WTC11 (cell line): ENCODE data around the gene KDM5A. TPM values are rescaled to one million over a fixed set of nuclear protein-coding genes. Genes with fewer than 3 reads are reported as not detected.

Source experiments
- ATAC-seq: fragments of 200-7000 bp; cut with Tn5 transposase; 2 replicates; pipeline ENCODE4 v1.10.0; 2021; ENCODE audit warnings: mild to moderate bottlenecking, moderate library complexity
- CTCF ChIA-PET: fragments of 300-600 bp; sonication (Branson Sonifier 250); formaldehyde crosslinking; loops from one replicate; lab custom pipeline; 2021; ENCODE audit warnings: antibody characterized with exemption; lab: Charles Lee
- POLR2A ChIA-PET: fragments of 350-600 bp; sonication (Branson Sonifier 250); formaldehyde crosslinking; loops from one replicate; lab custom pipeline; 2021; ENCODE audit warnings: antibody characterized with exemption; lab: Charles Lee
- DNase-seq: peaks from one replicate; pipeline ENCODE4 v3.0.0; 2021; ENCODE audit warnings: low spot score
- H3K27ac Mint-ChIP-seq: 2 replicates; pipeline ENCODE4 v1.8.0; 2021; ENCODE audit warnings: mixed read lengths
- H3K27me3 Mint-ChIP-seq: 2 replicates; pipeline ENCODE4 v1.8.0; 2021; ENCODE audit warnings: low read depth, mild to moderate bottlenecking, moderate library complexity, mixed read lengths
- H3K36me3 Mint-ChIP-seq: 2 replicates; pipeline ENCODE4 v1.8.0; 2021; ENCODE audit warnings: mixed read lengths
- H3K4me1 Mint-ChIP-seq: 2 replicates; pipeline ENCODE4 v1.8.0; 2022; ENCODE audit warnings: mixed read lengths
- H3K4me3 Mint-ChIP-seq: 2 replicates; pipeline ENCODE4 v1.8.0; 2021; ENCODE audit warnings: mild to moderate bottlenecking, moderate library complexity, mixed read lengths
- H3K9me3 Mint-ChIP-seq: 2 replicates; pipeline ENCODE4 v1.8.0; 2021; ENCODE audit warnings: mixed read lengths
- AR ChIP-seq: fragments of 250-450 bp; sonication (Bioruptor Pico); IDR thresholded peaks from 2 replicates; pipeline ENCODE4 v1.9.0; 2021; ENCODE audit warnings: mild to moderate bottlenecking
- CREM ChIP-seq: sonication (generic); formaldehyde crosslinking; IDR thresholded peaks from 2 replicates; pipeline ENCODE4 v1.8.1; 2022; ENCODE audit warnings: mild to moderate bottlenecking, missing genetic modification reagents, moderate library complexity
- HMGA2 ChIP-seq: fragments of 250-450 bp; sonication (Bioruptor Pico); IDR thresholded peaks from 2 replicates; pipeline ENCODE4 v1.4.0; 2021; ENCODE audit warnings: mild to moderate bottlenecking, moderate library complexity
- JAZF1 ChIP-seq: fragments of 250-450 bp; sonication (Bioruptor Pico); IDR thresholded peaks from 2 replicates; pipeline ENCODE4 v1.9.0; 2021; ENCODE audit warnings: moderate library complexity, mild to moderate bottlenecking, inconsistent platforms
- NFYB ChIP-seq: sonication (generic); formaldehyde crosslinking; conservative IDR thresholded peaks from 2 replicates; pipeline ENCODE4 v1.8.0; 2022; ENCODE audit warnings: low read depth, missing genetic modification reagents
- NR2C2 ChIP-seq: sonication (generic); formaldehyde crosslinking; IDR thresholded peaks from 2 replicates; pipeline ENCODE4 v1.8.0; 2022; ENCODE audit warnings: mild to moderate bottlenecking, missing genetic modification reagents
- RORB ChIP-seq: fragments of 250-450 bp; sonication (Bioruptor Pico); IDR thresholded peaks from 2 replicates; pipeline ENCODE4 v1.9.0; 2021; ENCODE audit warnings: mild to moderate bottlenecking
- SP1 ChIP-seq: sonication (generic); formaldehyde crosslinking; conservative IDR thresholded peaks from 2 replicates; pipeline ENCODE4 v1.8.1; 2022; ENCODE audit warnings: missing genetic modification reagents
- TEAD4 ChIP-seq: sonication (generic); formaldehyde crosslinking; IDR thresholded peaks from 2 replicates; pipeline ENCODE4 v1.8.0; 2022; ENCODE audit warnings: mild to moderate bottlenecking, missing genetic modification reagents
- ZMAT4 ChIP-seq: fragments of 250-450 bp; sonication (Bioruptor Pico); IDR thresholded peaks from 2 replicates; pipeline ENCODE4 v1.9.0; 2021; ENCODE audit warnings: mild to moderate bottlenecking
- ZNF138 ChIP-seq: sonication (generic); formaldehyde crosslinking; conservative IDR thresholded peaks from 2 replicates; pipeline ENCODE4 v1.8.1; 2022; ENCODE audit warnings: mild to moderate bottlenecking, moderate library complexity, missing genetic modification reagents
- ZNF281 ChIP-seq: sonication (generic); formaldehyde crosslinking; IDR thresholded peaks from 2 replicates; pipeline ENCODE4 v1.8.0; 2023; ENCODE audit warnings: mild to moderate bottlenecking, missing genetic modification reagents
- ZNF317 ChIP-seq: sonication (generic); formaldehyde crosslinking; IDR thresholded peaks from 2 replicates; pipeline ENCODE4 v1.8.1; 2023; ENCODE audit warnings: low read depth, mild to moderate bottlenecking, moderate library complexity, missing genetic modification reagents, borderline replicate concordance
- total RNA-seq: library from RNA; stranded (reverse); gene quantifications from 3 replicates; pipeline ENCODE4 v1.2.3, GENCODE V29; 2021
- TF ChIP-seq, protein P1 (sequence below): sonication (generic); formaldehyde crosslinking; IDR thresholded peaks from 2 replicates; pipeline ENCODE4 v1.8.1; 2022; ENCODE audit warnings: mild to moderate bottlenecking, moderate library complexity, missing genetic modification reagents
- TF ChIP-seq, protein P2 (sequence below): sonication (generic); formaldehyde crosslinking; IDR thresholded peaks from 2 replicates; pipeline ENCODE4 v1.8.1; 2023; ENCODE audit warnings: mild to moderate bottlenecking, moderate library complexity, missing genetic modification reagents
- TF ChIP-seq, protein P3 (sequence below): fragments of 250-450 bp; sonication (Bioruptor Pico); conservative IDR thresholded peaks from 2 replicates; pipeline ENCODE4 v1.9.0; 2021; ENCODE audit warnings: mild to moderate bottlenecking
- TF ChIP-seq, protein P4 (sequence below): sonication (generic); formaldehyde crosslinking; IDR thresholded peaks from 2 replicates; pipeline ENCODE4 v1.8.1; 2022; ENCODE audit warnings: mild to moderate bottlenecking, missing genetic modification reagents, moderate library complexity, borderline replicate concordance

Gene KDM5A
- total RNA-seq, 1 experiment from 2014 or later: 57.6 TPM

- POLR2A ChIA-PET: no interaction called here
- H3K36me3 Mint-ChIP-seq: no peaks in the 10 kb centered on the region
- no peak for DNase-seq
- TF ChIP-seq, protein P1, sequence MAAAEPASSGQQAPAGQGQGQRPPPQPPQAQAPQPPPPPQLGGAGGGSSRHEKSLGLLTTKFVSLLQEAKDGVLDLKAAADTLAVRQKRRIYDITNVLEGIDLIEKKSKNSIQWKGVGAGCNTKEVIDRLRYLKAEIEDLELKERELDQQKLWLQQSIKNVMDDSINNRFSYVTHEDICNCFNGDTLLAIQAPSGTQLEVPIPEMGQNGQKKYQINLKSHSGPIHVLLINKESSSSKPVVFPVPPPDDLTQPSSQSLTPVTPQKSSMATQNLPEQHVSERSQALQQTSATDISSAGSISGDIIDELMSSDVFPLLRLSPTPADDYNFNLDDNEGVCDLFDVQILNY (CRISPR knock-in tag): no peak
- TF ChIP-seq TEAD4 (no peak), SP1 (CRISPR knock-in tag) (no peak)
- H3K27me3 Mint-ChIP-seq: no peaks in the 10 kb centered on the region; the same call in 1 of the 2 replicates
- H3K27ac Mint-ChIP-seq: no peak within 1 kb of the TSS
- no peak within 1 kb of the TSS for H3K4me3 Mint-ChIP-seq
- no peaks in the 10 kb centered on the region for H3K9me3 Mint-ChIP-seq
- peaks cover 7% of the 10 kb centered on the region; the same call in 1 of the 2 replicates for H3K4me1 Mint-ChIP-seq
- ATAC-seq: no peak
- CTCF ChIA-PET: interaction anchor here (0.6 to 1.7 kb wide), 2 partner anchors 43 to 63 kb away, joined by 6 to 10 read pairs; no protein-coding TSS in a partner anchor
Observed at GRCh38 chr12:262817-263216, 126.3 kb downstream of the KDM5A start, which contains the start of gene SLC6A13. Gene SLC6A13 (minus strand): TSS chr12:262836. CDS start chr12:260052, 2,784 bp downstream.

DNA sequence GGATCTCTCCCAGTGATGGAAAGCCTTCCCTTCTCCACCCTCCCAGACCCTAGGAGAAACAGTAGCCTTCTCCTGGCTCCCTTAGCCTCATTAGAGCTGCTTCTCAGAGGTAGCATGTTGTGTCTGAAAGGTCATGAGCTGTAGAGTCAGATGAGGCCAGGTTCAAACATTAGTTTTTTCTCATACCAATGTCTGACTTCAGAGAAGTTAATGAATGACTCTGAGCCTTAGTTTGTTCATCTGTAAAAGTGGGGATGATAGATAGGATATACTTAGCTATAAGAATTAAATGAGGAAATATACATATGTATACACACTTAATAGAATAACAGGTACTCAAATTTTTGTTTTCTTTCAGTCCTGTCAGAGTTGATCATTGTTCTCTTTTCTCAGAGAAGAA lies 127.0 kb downstream of the KDM5A start:
- Mint-ChIP-seq H3K27ac (no peak overlapping the region), H3K9me3 (no peaks in the 10 kb centered on the region), H3K27me3 (no peaks in the 10 kb centered on the region; the same call in 1 of the 2 replicates), H3K4me1 (peaks cover 7% of the 10 kb centered on the region; the same call in 1 of the 2 replicates), H3K4me3 (no peak overlapping the region), H3K36me3 (no peaks in the 10 kb centered on the region)
- DNase-seq (no peak), ATAC-seq (no peak)
- no peak for TF ChIP-seq AR (CRISPR knock-in tag)
- TF ChIP-seq, protein P2, sequence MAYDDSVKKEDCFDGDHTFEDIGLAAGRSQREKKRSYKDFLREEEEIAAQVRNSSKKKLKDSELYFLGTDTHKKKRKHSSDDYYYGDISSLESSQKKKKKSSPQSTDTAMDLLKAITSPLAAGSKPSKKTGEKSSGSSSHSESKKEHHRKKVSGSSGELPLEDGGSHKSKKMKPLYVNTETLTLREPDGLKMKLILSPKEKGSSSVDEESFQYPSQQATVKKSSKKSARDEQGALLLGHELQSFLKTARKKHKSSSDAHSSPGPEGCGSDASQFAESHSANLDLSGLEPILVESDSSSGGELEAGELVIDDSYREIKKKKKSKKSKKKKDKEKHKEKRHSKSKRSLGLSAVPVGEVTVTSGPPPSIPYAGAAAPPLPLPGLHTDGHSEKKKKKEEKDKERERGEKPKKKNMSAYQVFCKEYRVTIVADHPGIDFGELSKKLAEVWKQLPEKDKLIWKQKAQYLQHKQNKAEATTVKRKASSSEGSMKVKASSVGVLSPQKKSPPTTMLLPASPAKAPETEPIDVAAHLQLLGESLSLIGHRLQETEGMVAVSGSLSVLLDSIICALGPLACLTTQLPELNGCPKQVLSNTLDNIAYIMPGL: no peak
- no peak for TF ChIP-seq ZMAT4 (CRISPR knock-in tag)
- no peak for TF ChIP-seq HMGA2 (CRISPR knock-in tag)
- no peak for TF ChIP-seq ZNF138 (CRISPR knock-in tag)
- TF ChIP-seq, protein P3, sequence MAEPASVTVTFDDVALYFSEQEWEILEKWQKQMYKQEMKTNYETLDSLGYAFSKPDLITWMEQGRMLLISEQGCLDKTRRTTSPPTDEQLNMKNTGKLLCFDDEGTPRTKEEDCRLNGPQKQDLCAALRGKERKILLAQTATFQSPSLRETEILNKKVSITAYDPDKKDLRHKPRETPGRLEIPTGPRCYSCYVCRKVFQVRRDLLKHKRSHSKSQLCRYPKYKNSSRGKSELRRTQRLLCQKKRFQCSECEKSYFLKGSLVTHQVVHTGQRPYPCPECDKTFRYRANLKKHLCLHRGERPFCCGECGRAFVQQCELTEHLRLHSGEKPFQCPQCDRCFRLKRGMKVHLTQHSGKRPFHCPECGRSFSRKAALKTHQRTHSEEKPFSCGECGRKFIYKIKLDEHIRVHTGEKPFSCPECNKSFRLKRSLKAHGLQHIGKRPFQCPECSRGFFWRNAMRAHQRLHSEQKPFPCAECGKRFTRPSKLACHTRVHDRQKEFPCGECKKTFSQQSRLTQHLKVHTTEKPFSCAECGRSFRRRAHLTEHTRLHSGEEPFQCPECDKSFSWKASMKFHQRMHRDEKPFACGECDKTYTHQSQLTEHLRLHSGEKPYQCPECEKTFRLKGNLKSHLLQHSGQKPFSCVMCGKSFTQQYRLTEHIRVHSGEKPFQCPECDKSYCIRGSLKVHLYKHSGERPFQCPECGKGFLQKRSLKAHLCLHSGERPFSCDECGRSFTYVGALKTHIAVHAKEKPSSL: no peak
- no peak for TF ChIP-seq NFYB (CRISPR knock-in tag)
- no peak for TF ChIP-seq JAZF1 (CRISPR knock-in tag)
- TF ChIP-seq RORB (CRISPR knock-in tag): no peak
- no peak for TF ChIP-seq ZNF317 (CRISPR knock-in tag)
- TF ChIP-seq, protein P4, sequence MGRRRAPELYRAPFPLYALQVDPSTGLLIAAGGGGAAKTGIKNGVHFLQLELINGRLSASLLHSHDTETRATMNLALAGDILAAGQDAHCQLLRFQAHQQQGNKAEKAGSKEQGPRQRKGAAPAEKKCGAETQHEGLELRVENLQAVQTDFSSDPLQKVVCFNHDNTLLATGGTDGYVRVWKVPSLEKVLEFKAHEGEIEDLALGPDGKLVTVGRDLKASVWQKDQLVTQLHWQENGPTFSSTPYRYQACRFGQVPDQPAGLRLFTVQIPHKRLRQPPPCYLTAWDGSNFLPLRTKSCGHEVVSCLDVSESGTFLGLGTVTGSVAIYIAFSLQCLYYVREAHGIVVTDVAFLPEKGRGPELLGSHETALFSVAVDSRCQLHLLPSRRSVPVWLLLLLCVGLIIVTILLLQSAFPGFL (CRISPR knock-in tag): no peak
- TF ChIP-seq ZNF281 (CRISPR knock-in tag): no peak
- TF ChIP-seq, protein P1 (CRISPR knock-in tag): no peak
- TF ChIP-seq NR2C2: no peak
- no peak for TF ChIP-seq CREM (CRISPR knock-in tag)
- CTCF ChIA-PET: interaction anchor here (0.6 kb wide), 1 partner anchor 335 kb away, joined by 3 read pairs; no protein-coding TSS in a partner anchor
- POLR2A ChIA-PET: no interaction called here
